Skeletal muscle tissue (tissue), 4 donors: ENCODE results near the gene SORBS1. TPM values are rescaled to one million over a fixed set of nuclear protein-coding genes. Genes with fewer than 3 reads are reported as not detected.
A peak's percentile ranks its signal among the peaks of the same experiment; 100 is the strongest.

Experiments used
- H3K27ac ChIP-seq: one replicate; pipeline ENCODE4 v1.7.0; 2013; ENCODE audit warnings: mild to moderate bottlenecking, low read depth, low read length, inconsistent platforms
- H3K27me3 ChIP-seq, 3 donors: one replicate each; pipeline ENCODE4 v1.7.0; 2013; ENCODE audit warnings: low read length in 3 of 3; ENCODE audit not compliant: control insufficient read depth in 3 of 3, insufficient read depth in 3 of 3
- H3K36me3 ChIP-seq, 3 donors: one replicate each; pipeline ENCODE4 v1.7.0; 2013; ENCODE audit warnings: low read length in 3 of 3; ENCODE audit not compliant: control insufficient read depth in 3 of 3, insufficient read depth in 3 of 3
- H3K4me1 ChIP-seq, 3 donors: one replicate each; pipeline ENCODE4 v1.7.0; 2013; ENCODE audit warnings: low read length in 3 of 3, mild to moderate bottlenecking in 3 of 3; ENCODE audit not compliant: control insufficient read depth in 3 of 3, insufficient read depth in 3 of 3
- H3K4me3 ChIP-seq, 3 donors: one replicate each; pipeline ENCODE4 v1.7.0; 2013; ENCODE audit warnings: low read length in 3 of 3
- H3K9ac ChIP-seq, 3 donors: one replicate each; pipeline ENCODE4 v1.7.0; 2013; ENCODE audit warnings: low read length in 3 of 3, mild to moderate bottlenecking in 3 of 3, moderate library complexity in 2 of 3, low read depth in 1 of 3
- H3K9me3 ChIP-seq, 3 donors: one replicate each; pipeline ENCODE4 v1.7.0; 2013; ENCODE audit warnings: low read length in 3 of 3; ENCODE audit not compliant: control insufficient read depth in 3 of 3
- total RNA-seq: library from RNA; depleted of rRNA; stranded (reverse); fragments of >200 nt; gene quantifications from one replicate; pipeline ENCODE4 v1.2.3, GENCODE V29; 2014
- donor health status: Osteomylitis.

SORBS1 gene
- total RNA-seq, 1 donor from 2014 or later, result 66.8 TPM

- H3K27ac ChIP-seq, result peak overlapping the region; percentile 14
- no peak overlapping the region for H3K4me3 ChIP-seq
- H3K9ac ChIP-seq, result peak overlapping the region in 1 of 3 donors; percentile 3
- H3K4me1 ChIP-seq, result peaks cover 34 to 80% (median 79%) of the 10 kb centered on the region in 3 donors
- no peaks in the 10 kb centered on the region for H3K9me3 ChIP-seq
- H3K36me3 ChIP-seq, result no peaks in the 10 kb centered on the region
- H3K27me3 ChIP-seq, result no peaks in the 10 kb centered on the region
Observed at GRCh38 chr10:95543459-95543858, 17.7 kb downstream of the SORBS1 start.

- no peaks in the 10 kb centered on the region for H3K36me3 ChIP-seq
Observed at GRCh38 chr10:95542761-95543160, 18.4 kb downstream of the SORBS1 start.

GRCh38 chr10:95542330-95542729, 18.8 kb downstream of the SORBS1 start:
- Histone ChIP-seq H3K36me3 (no peaks in the 10 kb centered on the region), H3K4me1 (peaks cover 34 to 77% (median 72%) of the 10 kb centered on the region in 3 donors), H3K4me3 (no peak overlapping the region), H3K27ac (no peak overlapping the region), H3K9ac (peak overlapping the region in 1 of 3 donors; percentile 33), H3K9me3 (no peaks in the 10 kb centered on the region), H3K27me3 (no peaks in the 10 kb centered on the region)

More at GRCh38 chr10:95542761-95543160, 18.4 kb downstream of the SORBS1 start:
- Histone ChIP-seq H3K9ac (peak overlapping the region in 2 of 3 donors; percentile 5 to 33), H3K27me3 (no peaks in the 10 kb centered on the region), H3K4me3 (no peak overlapping the region), H3K9me3 (no peaks in the 10 kb centered on the region), H3K27ac (no peak overlapping the region), H3K4me1 (peaks cover 34 to 77% (median 75%) of the 10 kb centered on the region in 3 donors)

GRCh38 chr10:95540514-95541052, 20.6 kb downstream of the SORBS1 start:
- Histone ChIP-seq H3K27me3 (no peaks in the 10 kb centered on the region), H3K9ac (no peak overlapping the region), H3K4me3 (no peak overlapping the region), H3K9me3 (no peaks in the 10 kb centered on the region), H3K27ac (no peak overlapping the region), H3K36me3 (no peaks in the 10 kb centered on the region), H3K4me1 (peaks cover 32 to 76% (median 74%) of the 10 kb centered on the region in 3 donors)

- Histone ChIP-seq H3K4me1 (peaks cover 24 to 71% (median 69%) of the 10 kb centered on the region in 3 donors), H3K4me3 (no peak overlapping the region), H3K9ac (no peak overlapping the region), H3K9me3 (no peaks in the 10 kb centered on the region), H3K36me3 (no peaks in the 10 kb centered on the region), H3K27me3 (no peaks in the 10 kb centered on the region), H3K27ac (no peak overlapping the region)
Observed at GRCh38 chr10:95539560-95540284, 21.4 kb downstream of the SORBS1 start.

GRCh38 chr10:95538412-95538811, 22.8 kb downstream of the SORBS1 start:
- Histone ChIP-seq H3K36me3 (no peaks in the 10 kb centered on the region), H3K4me1 (peaks cover 20 to 70% (median 67%) of the 10 kb centered on the region in 3 donors), H3K27ac (no peak overlapping the region), H3K9ac (peak overlapping the region in 1 of 3 donors; percentile 3), H3K9me3 (no peaks in the 10 kb centered on the region), H3K27me3 (no peaks in the 10 kb centered on the region), H3K4me3 (no peak overlapping the region)

- Histone ChIP-seq H3K4me3 (no peak overlapping the region), H3K27ac (no peak overlapping the region), H3K36me3 (no peaks in the 10 kb centered on the region), H3K9ac (no peak overlapping the region), H3K9me3 (no peaks in the 10 kb centered on the region), H3K4me1 (peaks cover 15 to 71% (median 59%) of the 10 kb centered on the region in 3 donors), H3K27me3 (no peaks in the 10 kb centered on the region)
Observed at GRCh38 chr10:95537542-95537927, 23.6 kb downstream of the SORBS1 start.

GRCh38 chr10:95536894-95537541, 24.2 kb downstream of the SORBS1 start:
- Histone ChIP-seq H3K27me3 (no peaks in the 10 kb centered on the region), H3K27ac (no peak overlapping the region), H3K9me3 (no peaks in the 10 kb centered on the region), H3K36me3 (no peaks in the 10 kb centered on the region), H3K4me1 (peaks cover 14 to 71% (median 56%) of the 10 kb centered on the region in 3 donors), H3K9ac (no peak overlapping the region), H3K4me3 (no peak overlapping the region)

- Histone ChIP-seq H3K36me3 (no peaks in the 10 kb centered on the region), H3K9me3 (no peaks in the 10 kb centered on the region), H3K27ac (no peak overlapping the region), H3K27me3 (no peaks in the 10 kb centered on the region), H3K4me3 (no peak overlapping the region), H3K4me1 (peaks cover 16 to 70% (median 53%) of the 10 kb centered on the region in 3 donors), H3K9ac (no peak overlapping the region)
Observed at GRCh38 chr10:95536017-95536416, 25.2 kb downstream of the SORBS1 start.

- Histone ChIP-seq H3K36me3 (no peaks in the 10 kb centered on the region), H3K27me3 (no peaks in the 10 kb centered on the region), H3K4me1 (peaks cover 19 to 70% (median 55%) of the 10 kb centered on the region in 3 donors), H3K27ac (no peak overlapping the region), H3K9ac (no peak overlapping the region), H3K9me3 (peaks cover 0 to 3% (median 0%) of the 10 kb centered on the region in 3 donors), H3K4me3 (no peak overlapping the region)
Observed at GRCh38 chr10:95535526-95535925, 25.6 kb downstream of the SORBS1 start.
